ENCODE measurements around the gene RAB37. TPM values are rescaled to one million over a fixed set of nuclear protein-coding genes. Genes with fewer than 3 reads are reported as not detected.

RAB37 gene
- total and polyA plus RNA-seq, 2 of the 13 experiments (the other 11 are each of a cell fraction or from before 2014, with no cell fraction given): 0.91 to 3.7 TPM

DNA sequence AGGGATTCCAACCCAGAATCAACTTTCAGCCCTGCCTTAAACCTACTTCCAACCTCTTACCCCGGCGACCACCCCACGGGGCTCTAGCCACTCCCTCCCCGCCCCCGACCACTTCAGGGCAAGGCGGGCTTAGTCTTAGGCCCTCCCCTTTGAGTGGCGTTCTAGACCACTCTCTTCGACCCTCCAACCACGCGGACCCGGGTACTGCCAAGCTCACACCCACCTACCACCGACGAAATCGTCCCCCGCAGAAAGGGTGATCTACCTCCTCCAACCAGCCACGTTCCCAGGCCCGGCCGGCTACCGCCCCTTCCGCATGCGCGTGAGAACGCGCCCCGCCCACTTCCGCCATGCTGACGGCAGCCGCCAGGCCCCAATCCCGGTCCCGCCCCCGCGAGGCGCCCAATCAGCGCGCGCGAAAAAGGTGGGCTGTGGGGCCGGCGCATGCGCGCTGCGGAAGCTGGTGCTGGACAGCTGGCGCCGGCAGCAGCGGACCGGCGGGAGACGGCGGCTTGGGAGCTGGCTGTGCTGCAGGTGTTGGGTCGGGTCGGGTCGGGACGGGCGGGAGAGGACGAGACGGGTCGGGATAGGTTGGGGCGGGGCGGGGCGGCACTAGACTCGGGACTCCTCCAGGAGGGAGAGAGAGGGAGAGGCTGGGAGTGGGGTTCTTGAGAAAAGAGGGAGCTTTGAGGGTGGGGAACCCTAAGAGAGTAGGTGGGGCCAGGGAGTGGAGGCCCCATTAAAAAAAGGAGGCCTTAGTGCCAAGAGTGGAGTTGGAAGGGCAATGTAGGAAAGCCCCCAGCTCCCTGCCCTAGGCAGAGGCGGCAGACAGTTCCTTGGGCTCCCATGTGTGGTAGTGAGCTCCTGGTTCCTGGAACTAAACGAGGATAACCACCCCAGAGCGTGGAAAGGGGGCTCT is 39.2 kb downstream of the RAB37 start, which contains the start of gene NAT9 (continued):
- TF ChIP-seq, protein P1, sequence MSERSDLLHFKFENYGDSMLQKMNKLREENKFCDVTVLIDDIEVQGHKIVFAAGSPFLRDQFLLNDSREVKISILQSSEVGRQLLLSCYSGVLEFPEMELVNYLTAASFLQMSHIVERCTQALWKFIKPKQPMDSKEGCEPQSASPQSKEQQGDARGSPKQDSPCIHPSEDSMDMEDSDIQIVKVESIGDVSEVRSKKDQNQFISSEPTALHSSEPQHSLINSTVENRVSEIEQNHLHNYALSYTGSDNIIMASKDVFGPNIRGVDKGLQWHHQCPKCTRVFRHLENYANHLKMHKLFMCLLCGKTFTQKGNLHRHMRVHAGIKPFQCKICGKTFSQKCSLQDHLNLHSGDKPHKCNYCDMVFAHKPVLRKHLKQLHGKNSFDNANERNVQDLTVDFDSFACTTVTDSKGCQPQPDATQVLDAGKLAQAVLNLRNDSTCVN (CRISPR knock-in tag; IDR thresholded peaks at IDR 0.05; ENCODE audit: borderline replicate concordance): peak; percentile 81; the same call in 1 of the 2 replicates
- TF ChIP-seq FOXO1 (CRISPR knock-in tag; IDR thresholded peaks at IDR 0.05) (peak; percentile 60; the same call in 1 of the 2 replicates), POLR2G (IDR thresholded peaks at IDR 0.05; ENCODE audit: low read depth, low read length) (peak; percentile 90), ETV5 (CRISPR knock-in tag; IDR thresholded peaks at IDR 0.05; ENCODE audit: borderline replicate concordance) (peak; percentile 86), PRPF4 (IDR thresholded peaks at IDR 0.05; ENCODE audit: low read depth, low read length, poor library complexity, severe bottlenecking) (no peak), SAP130 (CRISPR knock-in tag; IDR thresholded peaks at IDR 0.05; ENCODE audit: low read depth) (peak; percentile 100), BRD4 (CRISPR knock-in tag; IDR thresholded peaks at IDR 0.05) (no peak), SNAI1 (CRISPR knock-in tag; IDR thresholded peaks at IDR 0.05; ENCODE audit: borderline replicate concordance) (peak; percentile 69; the same call in 1 of the 2 replicates), CREB1 (IDR thresholded peaks at IDR 0.05) (peak; percentile 80), CREB1 (CRISPR knock-in tag; IDR thresholded peaks at IDR 0.05) (peak; percentile 60), SKI (IDR thresholded peaks at IDR 0.05; ENCODE audit: partially characterized antibody) (peak; percentile 12), ZNF333 (CRISPR knock-in tag; IDR thresholded peaks at IDR 0.05; ENCODE audit: borderline replicate concordance) (0 out of 2 replicates have a peak, but pooled peaks have one; percentile 39), REPIN1 (CRISPR knock-in tag; IDR thresholded peaks at IDR 0.05; ENCODE audit: borderline replicate concordance, low read depth) (peak; percentile 89), ZBTB42 (CRISPR knock-in tag; IDR thresholded peaks at IDR 0.05) (peak; percentile 35; the same call in 1 of the 2 replicates)
- TF ChIP-seq, protein P2, sequence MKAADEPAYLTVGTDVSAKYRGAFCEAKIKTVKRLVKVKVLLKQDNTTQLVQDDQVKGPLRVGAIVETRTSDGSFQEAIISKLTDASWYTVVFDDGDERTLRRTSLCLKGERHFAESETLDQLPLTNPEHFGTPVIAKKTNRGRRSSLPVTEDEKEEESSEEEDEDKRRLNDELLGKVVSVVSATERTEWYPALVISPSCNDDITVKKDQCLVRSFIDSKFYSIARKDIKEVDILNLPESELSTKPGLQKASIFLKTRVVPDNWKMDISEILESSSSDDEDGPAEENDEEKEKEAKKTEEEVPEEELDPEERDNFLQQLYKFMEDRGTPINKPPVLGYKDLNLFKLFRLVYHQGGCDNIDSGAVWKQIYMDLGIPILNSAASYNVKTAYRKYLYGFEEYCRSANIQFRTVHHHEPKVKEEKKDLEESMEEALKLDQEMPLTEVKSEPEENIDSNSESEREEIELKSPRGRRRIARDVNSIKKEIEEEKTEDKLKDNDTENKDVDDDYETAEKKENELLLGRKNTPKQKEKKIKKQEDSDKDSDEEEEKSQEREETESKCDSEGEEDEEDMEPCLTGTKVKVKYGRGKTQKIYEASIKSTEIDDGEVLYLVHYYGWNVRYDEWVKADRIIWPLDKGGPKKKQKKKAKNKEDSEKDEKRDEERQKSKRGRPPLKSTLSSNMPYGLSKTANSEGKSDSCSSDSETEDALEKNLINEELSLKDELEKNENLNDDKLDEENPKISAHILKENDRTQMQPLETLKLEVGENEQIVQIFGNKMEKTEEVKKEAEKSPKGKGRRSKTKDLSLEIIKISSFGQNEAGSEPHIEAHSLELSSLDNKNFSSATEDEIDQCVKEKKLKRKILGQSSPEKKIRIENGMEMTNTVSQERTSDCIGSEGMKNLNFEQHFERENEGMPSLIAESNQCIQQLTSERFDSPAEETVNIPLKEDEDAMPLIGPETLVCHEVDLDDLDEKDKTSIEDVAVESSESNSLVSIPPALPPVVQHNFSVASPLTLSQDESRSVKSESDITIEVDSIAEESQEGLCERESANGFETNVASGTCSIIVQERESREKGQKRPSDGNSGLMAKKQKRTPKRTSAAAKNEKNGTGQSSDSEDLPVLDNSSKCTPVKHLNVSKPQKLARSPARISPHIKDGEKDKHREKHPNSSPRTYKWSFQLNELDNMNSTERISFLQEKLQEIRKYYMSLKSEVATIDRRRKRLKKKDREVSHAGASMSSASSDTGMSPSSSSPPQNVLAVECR (CRISPR knock-in tag; IDR thresholded peaks at IDR 0.05; ENCODE audit: borderline replicate concordance): peak; percentile 98
- TF ChIP-seq, protein P3, sequence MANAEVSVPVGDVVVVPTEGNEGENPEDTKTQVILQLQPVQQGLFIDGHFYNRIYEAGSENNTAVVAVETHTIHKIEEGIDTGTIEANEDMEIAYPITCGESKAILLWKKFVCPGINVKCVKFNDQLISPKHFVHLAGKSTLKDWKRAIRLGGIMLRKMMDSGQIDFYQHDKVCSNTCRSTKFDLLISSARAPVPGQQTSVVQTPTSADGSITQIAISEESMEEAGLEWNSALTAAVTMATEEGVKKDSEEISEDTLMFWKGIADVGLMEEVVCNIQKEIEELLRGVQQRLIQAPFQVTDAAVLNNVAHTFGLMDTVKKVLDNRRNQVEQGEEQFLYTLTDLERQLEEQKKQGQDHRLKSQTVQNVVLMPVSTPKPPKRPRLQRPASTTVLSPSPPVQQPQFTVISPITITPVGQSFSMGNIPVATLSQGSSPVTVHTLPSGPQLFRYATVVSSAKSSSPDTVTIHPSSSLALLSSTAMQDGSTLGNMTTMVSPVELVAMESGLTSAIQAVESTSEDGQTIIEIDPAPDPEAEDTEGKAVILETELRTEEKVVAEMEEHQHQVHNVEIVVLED (CRISPR knock-in tag; IDR thresholded peaks at IDR 0.05; ENCODE audit: borderline replicate concordance): peak; percentile 97

Measured in HepG2 (cell line).